Measurements from ENCODE around the gene TRAPPC8. TPM values are rescaled to one million over a fixed set of nuclear protein-coding genes. Genes with fewer than 3 reads are reported as not detected.

Gene TRAPPC8
- total and polyA plus RNA-seq, 2 experiments from 2014 or later: 27.2 to 66.2 TPM

DNA sequence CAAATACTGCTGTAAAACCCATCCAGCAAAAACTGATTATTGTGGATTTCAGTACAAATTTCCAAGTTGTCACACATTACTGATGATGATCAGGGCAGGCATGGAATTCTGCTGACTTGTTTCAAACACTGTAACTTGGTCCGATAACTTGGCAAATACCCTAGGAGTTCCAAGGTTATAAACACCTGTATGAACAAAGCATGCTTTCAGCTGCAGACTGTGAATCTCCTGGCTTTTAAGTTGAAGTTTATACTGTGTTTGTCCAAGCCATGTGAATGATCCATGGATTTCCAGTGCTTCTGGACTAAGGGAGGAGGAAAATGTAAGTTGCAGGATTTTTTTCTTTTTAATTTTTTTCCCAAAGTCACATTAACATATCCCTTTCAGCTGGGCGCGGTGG is 112.2 kb downstream of the TRAPPC8 start:
- peaks cover 16% of the 10 kb centered on the region; the same call in 1 of the 2 replicates for H3K4me1 ChIP-seq (ENCODE audit: insufficient read depth)
- no peaks in the 10 kb centered on the region for H4K20me1 ChIP-seq (replicated peaks; ENCODE audit: insufficient read depth)
- H3K4me2 ChIP-seq: no peak overlapping the region
- peaks cover 25% of the 10 kb centered on the region for H3K4me1 Mint-ChIP-seq
- H3K36me3 ChIP-seq (ENCODE audit: insufficient read depth): peaks cover 6% of the 10 kb centered on the region; the same call in 1 of the 2 replicates
- no peak overlapping the region for H3K27ac ChIP-seq (ENCODE audit: low read depth)
- no peak overlapping the region for H3K27ac Mint-ChIP-seq
- peaks cover 9% of the 10 kb centered on the region for H3K27me3 Mint-ChIP-seq (ENCODE audit: insufficient read depth, low read depth, poor library complexity)
- DNase-seq (ENCODE audit: low spot score) (no peak), ATAC-seq (no peak)
- no peak for TF ChIP-seq EZH2 (IDR thresholded peaks at IDR 0.05; ENCODE audit: low read depth, unreplicated experiment)
- TF ChIP-seq JUNB (IDR thresholded peaks at IDR 0.05; ENCODE audit: unreplicated experiment): no peak
- TF ChIP-seq, protein P1, sequence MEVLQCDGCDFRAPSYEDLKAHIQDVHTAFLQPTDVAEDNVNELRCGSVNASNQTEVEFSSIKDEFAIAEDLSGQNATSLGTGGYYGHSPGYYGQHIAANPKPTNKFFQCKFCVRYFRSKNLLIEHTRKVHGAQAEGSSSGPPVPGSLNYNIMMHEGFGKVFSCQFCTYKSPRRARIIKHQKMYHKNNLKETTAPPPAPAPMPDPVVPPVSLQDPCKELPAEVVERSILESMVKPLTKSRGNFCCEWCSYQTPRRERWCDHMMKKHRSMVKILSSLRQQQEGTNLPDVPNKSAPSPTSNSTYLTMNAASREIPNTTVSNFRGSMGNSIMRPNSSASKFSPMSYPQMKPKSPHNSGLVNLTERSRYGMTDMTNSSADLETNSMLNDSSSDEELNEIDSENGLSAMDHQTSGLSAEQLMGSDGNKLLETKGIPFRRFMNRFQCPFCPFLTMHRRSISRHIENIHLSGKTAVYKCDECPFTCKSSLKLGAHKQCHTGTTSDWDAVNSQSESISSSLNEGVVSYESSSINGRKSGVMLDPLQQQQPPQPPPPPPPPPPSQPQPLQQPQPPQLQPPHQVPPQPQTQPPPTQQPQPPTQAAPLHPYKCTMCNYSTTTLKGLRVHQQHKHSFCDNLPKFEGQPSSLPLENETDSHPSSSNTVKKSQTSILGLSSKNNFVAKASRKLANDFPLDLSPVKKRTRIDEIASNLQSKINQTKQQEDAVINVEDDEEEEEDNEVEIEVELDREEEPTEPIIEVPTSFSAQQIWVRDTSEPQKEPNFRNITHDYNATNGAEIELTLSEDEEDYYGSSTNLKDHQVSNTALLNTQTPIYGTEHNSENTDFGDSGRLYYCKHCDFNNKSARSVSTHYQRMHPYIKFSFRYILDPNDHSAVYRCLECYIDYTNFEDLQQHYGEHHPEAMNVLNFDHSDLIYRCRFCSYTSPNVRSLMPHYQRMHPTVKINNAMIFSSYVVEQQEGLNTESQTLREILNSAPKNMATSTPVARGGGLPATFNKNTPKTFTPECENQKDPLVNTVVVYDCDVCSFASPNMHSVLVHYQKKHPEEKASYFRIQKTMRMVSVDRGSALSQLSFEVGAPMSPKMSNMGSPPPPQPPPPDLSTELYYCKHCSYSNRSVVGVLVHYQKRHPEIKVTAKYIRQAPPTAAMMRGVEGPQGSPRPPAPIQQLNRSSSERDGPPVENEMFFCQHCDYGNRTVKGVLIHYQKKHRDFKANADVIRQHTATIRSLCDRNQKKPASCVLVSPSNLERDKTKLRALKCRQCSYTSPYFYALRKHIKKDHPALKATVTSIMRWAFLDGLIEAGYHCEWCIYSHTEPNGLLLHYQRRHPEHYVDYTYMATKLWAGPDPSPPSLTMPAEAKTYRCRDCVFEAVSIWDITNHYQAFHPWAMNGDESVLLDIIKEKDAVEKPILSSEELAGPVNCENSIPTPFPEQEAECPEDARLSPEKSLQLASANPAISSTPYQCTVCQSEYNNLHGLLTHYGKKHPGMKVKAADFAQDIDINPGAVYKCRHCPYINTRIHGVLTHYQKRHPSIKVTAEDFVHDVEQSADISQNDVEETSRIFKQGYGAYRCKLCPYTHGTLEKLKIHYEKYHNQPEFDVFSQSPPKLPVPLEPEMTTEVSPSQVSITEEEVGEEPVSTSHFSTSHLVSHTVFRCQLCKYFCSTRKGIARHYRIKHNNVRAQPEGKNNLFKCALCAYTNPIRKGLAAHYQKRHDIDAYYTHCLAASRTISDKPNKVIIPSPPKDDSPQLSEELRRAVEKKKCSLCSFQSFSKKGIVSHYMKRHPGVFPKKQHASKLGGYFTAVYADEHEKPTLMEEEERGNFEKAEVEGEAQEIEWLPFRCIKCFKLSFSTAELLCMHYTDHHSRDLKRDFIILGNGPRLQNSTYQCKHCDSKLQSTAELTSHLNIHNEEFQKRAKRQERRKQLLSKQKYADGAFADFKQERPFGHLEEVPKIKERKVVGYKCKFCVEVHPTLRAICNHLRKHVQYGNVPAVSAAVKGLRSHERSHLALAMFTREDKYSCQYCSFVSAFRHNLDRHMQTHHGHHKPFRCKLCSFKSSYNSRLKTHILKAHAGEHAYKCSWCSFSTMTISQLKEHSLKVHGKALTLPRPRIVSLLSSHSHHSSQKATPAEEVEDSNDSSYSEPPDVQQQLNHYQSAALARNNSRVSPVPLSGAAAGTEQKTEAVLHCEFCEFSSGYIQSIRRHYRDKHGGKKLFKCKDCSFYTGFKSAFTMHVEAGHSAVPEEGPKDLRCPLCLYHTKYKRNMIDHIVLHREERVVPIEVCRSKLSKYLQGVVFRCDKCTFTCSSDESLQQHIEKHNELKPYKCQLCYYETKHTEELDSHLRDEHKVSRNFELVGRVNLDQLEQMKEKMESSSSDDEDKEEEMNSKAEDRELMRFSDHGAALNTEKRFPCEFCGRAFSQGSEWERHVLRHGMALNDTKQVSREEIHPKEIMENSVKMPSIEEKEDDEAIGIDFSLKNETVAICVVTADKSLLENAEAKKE (CRISPR knock-in tag; IDR thresholded peaks at IDR 0.05): no peak
- no peak for TF ChIP-seq ZNF114 (CRISPR knock-in tag; IDR thresholded peaks at IDR 0.05)
- TF ChIP-seq ZNF331 (CRISPR knock-in tag; IDR thresholded peaks at IDR 0.05; ENCODE audit: low read depth): no peak
- TF ChIP-seq EZH2phosphoT487 (IDR thresholded peaks at IDR 0.05; ENCODE audit: unreplicated experiment): no peak
- TF ChIP-seq NANOG (IDR thresholded peaks at IDR 0.05; ENCODE audit: borderline replicate concordance): no peak
- TF ChIP-seq, protein P2, sequence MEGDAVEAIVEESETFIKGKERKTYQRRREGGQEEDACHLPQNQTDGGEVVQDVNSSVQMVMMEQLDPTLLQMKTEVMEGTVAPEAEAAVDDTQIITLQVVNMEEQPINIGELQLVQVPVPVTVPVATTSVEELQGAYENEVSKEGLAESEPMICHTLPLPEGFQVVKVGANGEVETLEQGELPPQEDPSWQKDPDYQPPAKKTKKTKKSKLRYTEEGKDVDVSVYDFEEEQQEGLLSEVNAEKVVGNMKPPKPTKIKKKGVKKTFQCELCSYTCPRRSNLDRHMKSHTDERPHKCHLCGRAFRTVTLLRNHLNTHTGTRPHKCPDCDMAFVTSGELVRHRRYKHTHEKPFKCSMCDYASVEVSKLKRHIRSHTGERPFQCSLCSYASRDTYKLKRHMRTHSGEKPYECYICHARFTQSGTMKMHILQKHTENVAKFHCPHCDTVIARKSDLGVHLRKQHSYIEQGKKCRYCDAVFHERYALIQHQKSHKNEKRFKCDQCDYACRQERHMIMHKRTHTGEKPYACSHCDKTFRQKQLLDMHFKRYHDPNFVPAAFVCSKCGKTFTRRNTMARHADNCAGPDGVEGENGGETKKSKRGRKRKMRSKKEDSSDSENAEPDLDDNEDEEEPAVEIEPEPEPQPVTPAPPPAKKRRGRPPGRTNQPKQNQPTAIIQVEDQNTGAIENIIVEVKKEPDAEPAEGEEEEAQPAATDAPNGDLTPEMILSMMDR (conservative IDR thresholded peaks at IDR 0.05; ENCODE audit: low read depth in 2 of 2): no peak
- TF ChIP-seq STAT1 (IDR thresholded peaks at IDR 0.05; ENCODE audit: unreplicated experiment): no peak
- TF ChIP-seq REST (IDR thresholded peaks at IDR 0.05; ENCODE audit: unreplicated experiment): no peak
- TF ChIP-seq CREB1 (CRISPR knock-in tag; IDR thresholded peaks at IDR 0.05; ENCODE audit: low read depth): no peak
- TF ChIP-seq POLR2AphosphoS5 (IDR thresholded peaks at IDR 0.05; ENCODE audit: low read depth): no peak
- no peak for TF ChIP-seq ETS1 (IDR thresholded peaks at IDR 0.05)
- no peaks in the 10 kb centered on the region for H3K9me3 Mint-ChIP-seq
- no peak overlapping the region for H2AFZ ChIP-seq
- H3K27me3 ChIP-seq (ENCODE audit: insufficient read depth): no peaks in the 10 kb centered on the region
- H3K36me3 Mint-ChIP-seq (ENCODE audit: low read depth): peaks cover 42% of the 10 kb centered on the region
- no peak overlapping the region for H3K4me3 ChIP-seq
- no peaks in the 10 kb centered on the region for H3K9me2 ChIP-seq (ENCODE audit: insufficient read depth)
- H3K4me3 Mint-ChIP-seq: no peak overlapping the region
- H3F3A ChIP-seq (replicated peaks; ENCODE audit: low read depth): peaks cover 9% of the 10 kb centered on the region
- H3K79me2 ChIP-seq (replicated peaks; ENCODE audit: insufficient read depth): no peaks in the 10 kb centered on the region
